C4-2B (cell line): Measurements from ENCODE around the gene DPF3.

Experiments
- H3K27ac ChIP-seq: fragments of 450-650 bp; 2 replicates; pipeline ENCODE4 v1.5.1; 2017
- ZFX ChIP-seq: fragments of 450-650 bp; IDR thresholded peaks from 2 replicates; pipeline ENCODE4 v1.6.1; 2017
- TF ChIP-seq, protein P1 (sequence below): fragments of 450-650 bp; conservative IDR thresholded peaks from 2 replicates; pipeline ENCODE4 v1.5.1; 2017; ENCODE audit warnings: mild to moderate bottlenecking

DPF3 gene

DNA sequence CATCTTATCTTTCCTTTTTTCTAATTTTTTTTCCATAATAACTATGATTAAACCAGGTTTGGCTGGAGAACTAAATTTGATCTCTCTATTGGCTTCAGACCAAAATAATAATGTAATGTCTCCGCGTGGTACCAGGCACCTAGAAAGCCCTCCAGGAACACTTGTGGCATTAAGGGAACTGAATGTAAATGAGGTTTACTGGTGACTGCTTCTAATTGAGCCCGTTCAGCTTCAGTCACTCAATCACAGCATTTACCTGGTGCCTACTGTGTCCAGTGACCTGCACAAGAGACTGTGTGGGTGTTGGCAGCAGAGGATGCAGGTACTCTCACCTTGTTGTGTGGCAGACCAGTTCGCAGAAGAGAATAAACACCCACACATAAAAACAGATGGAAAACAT is 302.5 kb downstream of the DPF3 start:
- no peak overlapping the region for H3K27ac ChIP-seq
- no peak for TF ChIP-seq ZFX

DNA sequence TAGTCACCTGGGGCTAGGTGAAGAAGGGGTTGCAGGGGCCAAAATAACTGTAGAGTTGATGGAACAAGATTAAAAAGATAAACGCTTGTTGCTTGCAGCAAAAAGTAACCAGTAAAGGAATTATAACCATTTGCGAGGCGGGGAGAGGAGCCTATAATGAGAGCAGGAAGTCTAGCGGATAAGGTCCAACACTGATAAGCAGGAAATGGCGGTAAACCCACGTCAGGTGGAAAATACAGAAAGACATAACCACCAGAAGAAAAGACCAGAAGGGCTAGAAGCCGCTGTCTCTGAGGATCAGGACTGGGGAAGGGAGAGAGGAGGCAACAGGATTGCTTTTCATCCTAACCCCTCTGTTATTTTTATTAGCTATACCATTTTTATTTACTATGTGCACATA is 303.3 kb downstream of the DPF3 start:
- TF ChIP-seq ZFX, result no peak
- TF ChIP-seq, protein P1, sequence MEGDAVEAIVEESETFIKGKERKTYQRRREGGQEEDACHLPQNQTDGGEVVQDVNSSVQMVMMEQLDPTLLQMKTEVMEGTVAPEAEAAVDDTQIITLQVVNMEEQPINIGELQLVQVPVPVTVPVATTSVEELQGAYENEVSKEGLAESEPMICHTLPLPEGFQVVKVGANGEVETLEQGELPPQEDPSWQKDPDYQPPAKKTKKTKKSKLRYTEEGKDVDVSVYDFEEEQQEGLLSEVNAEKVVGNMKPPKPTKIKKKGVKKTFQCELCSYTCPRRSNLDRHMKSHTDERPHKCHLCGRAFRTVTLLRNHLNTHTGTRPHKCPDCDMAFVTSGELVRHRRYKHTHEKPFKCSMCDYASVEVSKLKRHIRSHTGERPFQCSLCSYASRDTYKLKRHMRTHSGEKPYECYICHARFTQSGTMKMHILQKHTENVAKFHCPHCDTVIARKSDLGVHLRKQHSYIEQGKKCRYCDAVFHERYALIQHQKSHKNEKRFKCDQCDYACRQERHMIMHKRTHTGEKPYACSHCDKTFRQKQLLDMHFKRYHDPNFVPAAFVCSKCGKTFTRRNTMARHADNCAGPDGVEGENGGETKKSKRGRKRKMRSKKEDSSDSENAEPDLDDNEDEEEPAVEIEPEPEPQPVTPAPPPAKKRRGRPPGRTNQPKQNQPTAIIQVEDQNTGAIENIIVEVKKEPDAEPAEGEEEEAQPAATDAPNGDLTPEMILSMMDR, result no peak
- H3K27ac ChIP-seq, result no peak overlapping the region

DNA sequence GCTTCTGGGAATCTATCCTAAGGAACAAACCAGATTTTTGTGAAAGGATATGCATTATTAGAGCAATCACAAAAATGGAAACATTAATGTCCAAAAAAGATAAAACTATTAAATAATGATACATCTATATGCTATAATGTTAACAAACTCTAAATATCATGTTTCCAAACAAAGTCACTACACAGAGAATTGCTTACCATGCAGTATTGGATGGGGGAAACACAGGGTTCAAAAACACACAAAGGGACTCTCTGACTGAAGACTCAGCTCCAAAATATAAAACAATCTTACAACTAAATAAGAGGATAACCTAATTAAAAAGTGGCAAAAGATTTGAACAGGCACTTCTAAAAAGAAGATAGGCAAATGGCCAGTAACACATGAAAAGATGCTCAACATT is 304.2 kb downstream of the DPF3 start:
- TF ChIP-seq ZFX, result no peak
- TF ChIP-seq, protein P1, result no peak
- no peak overlapping the region for H3K27ac ChIP-seq

DNA sequence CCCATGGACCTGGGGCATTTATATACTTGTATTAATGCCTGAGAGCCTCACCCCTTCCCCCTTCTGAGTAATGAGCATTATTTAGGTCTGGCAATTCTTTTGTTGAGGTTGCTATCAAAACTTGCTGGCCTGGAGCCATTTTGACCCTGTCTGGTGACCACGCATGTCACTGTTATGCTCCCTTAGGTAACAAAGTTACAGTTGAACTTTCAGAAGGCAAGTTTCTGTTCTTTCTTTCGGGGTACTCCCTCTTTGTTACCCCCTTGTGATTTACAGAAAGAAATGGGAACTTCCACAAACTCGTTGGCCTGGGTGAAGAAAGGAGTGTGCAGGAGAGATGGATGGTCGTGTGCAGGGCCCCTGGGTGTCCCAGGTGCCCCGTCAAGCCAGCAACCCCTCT is 305.4 kb downstream of the DPF3 start:
- TF ChIP-seq, protein P1, result no peak
- no peak for TF ChIP-seq ZFX
- H3K27ac ChIP-seq, result no peak overlapping the region

DNA sequence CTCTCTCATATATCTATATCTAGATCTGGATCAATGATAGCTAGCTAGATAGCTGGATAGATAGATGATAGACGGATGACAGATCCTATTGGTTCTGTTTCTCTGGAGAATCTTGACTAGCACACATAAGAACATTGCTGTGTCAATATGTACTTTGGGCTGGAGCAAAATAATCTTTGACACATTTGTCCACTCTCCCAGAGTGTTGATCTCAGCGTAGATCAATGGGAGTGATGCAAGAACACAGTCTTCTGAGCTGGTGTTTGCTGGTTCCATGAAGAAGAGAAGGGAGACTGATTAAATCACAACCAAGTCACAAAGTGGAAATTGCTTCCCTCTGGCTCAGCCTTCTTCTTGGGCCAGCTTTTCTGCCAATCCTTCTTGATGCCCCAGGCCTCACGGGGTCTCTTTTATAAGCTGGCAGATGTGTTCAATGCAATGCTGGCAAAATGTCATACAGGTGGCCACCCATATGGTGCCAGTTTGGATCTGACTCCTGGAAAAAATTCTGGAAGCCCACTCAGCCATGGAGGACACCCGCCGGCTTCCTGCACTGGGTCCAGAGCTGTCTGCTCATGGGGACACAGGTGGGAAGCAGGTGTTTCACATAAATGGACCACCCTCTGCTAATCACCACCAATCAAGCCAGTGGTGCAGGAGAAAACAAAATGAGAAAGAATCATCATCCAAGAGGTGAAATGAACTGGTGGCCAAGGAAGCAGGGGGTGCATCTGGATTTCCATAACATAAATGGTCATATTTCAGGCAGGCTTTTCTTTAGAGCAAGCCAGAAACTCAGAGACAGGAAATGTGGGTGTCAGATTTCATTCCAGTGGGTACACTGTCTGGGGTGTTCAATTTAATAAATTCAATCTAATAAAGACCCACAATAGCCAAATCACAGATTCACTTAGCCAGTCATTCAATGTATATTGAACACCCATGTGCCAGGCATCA is 310.3 kb downstream of the DPF3 start:
- TF ChIP-seq, protein P1, result no peak
- TF ChIP-seq ZFX, result no peak

DNA sequence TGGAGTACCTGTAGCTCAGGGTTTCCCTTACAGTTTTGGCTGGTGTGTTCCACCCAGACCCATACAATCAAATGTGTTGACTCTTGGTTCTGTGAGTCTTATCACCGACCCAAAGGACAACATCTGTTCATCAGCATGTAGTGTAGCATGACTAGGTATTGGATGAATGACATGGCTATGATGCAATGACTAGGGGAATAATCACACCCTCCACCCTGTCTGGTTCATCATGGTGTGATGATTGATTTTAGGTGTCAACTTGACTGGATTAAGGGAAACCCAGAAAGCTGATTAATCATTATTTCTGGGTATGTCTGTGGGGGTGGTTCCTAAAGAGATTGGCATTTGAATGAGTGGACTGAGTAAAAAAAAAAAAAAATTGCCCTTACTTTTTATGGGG is 311.3 kb downstream of the DPF3 start:
- no peak overlapping the region for H3K27ac ChIP-seq
- TF ChIP-seq ZFX, result no peak
- TF ChIP-seq, protein P1, result no peak

More for the DNA sequence above, 310.3 kb downstream of the DPF3 start:
- no peak overlapping the region for H3K27ac ChIP-seq

DNA sequence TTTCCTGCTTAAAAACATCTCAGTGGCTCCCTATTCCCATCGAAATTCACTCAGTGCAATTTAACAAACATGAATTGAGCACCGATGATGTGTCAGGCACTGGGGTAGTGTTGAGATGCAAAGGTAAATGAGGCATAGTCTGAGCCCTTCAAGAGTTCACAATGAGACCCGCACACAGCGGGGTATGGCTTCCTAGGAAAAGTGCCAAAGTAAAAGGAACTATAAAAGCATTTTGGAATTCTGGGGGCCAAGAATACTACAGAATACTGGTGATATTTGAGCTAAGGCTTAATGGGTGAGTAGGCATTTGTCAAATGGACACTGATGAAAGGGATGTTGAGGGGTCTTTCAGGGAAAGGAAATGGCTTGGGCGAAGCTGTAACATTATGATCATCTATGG is 315.4 kb downstream of the DPF3 start:
- H3K27ac ChIP-seq, result no peak overlapping the region
- TF ChIP-seq, protein P1, result no peak
- no peak for TF ChIP-seq ZFX

DNA sequence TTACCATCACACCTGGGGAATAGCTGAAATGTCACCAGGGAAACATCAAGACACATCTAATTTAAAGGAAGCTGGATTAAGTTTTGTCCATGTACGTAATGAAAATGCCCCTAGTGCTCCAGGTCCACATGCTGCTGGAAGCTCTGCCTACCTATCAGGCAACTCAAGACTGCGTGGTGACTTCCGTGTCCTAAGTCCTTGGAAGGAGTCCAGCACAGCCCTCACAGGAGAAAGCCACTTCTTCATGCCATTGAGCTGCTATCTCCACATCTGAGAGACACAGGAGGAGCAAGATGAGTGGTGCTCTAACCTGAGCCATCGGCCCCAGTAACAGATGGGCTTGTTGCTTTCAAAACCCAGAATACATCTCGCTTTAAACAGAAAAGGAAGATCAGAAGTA is 316.4 kb downstream of the DPF3 start:
- no peak overlapping the region for H3K27ac ChIP-seq
- TF ChIP-seq, protein P1, result no peak
- TF ChIP-seq ZFX, result no peak
